Duodenal mucosa (tissue), 2 donors: ENCODE data around the gene CD300LB.
A peak's percentile ranks its signal among the peaks of the same experiment; 100 is the strongest.

Source experiments
- H3K27ac ChIP-seq: one replicate; pipeline ENCODE4 v1.7.0; 2013; ENCODE audit warnings: low read depth, low read length
- H3K27me3 ChIP-seq, 2 donors: one replicate each; pipeline ENCODE4 v1.7.0; 2013; ENCODE audit warnings: low read length in 2 of 2, control low read depth in 1 of 2; ENCODE audit not compliant: insufficient read depth in 2 of 2, control insufficient read depth in 1 of 2
- H3K36me3 ChIP-seq, 2 donors: one replicate each; pipeline ENCODE4 v1.7.0; 2013; ENCODE audit warnings: low read length in 2 of 2, control low read depth in 1 of 2; ENCODE audit not compliant: insufficient read depth in 2 of 2, control insufficient read depth in 1 of 2
- H3K4me1 ChIP-seq, 2 donors: one replicate each; pipeline ENCODE4 v1.7.0; 2013; ENCODE audit warnings: low read length in 2 of 2, control low read depth in 1 of 2; ENCODE audit not compliant: insufficient read depth in 2 of 2, control insufficient read depth in 1 of 2
- H3K4me3 ChIP-seq, 2 donors: one replicate each; pipeline ENCODE4 v1.7.0; 2013; ENCODE audit warnings: low read length in 2 of 2, low read depth in 1 of 2
- H3K9ac ChIP-seq, 2 donors: one replicate each; pipeline ENCODE4 v1.7.0; 2013; ENCODE audit warnings: low read length in 2 of 2, low read depth in 1 of 2
- H3K9me3 ChIP-seq, 2 donors: one replicate each; pipeline ENCODE4 v1.7.0; 2013; ENCODE audit warnings: low read length in 2 of 2, control low read depth in 1 of 2; ENCODE audit not compliant: control insufficient read depth in 1 of 2

CD300LB gene

DNA sequence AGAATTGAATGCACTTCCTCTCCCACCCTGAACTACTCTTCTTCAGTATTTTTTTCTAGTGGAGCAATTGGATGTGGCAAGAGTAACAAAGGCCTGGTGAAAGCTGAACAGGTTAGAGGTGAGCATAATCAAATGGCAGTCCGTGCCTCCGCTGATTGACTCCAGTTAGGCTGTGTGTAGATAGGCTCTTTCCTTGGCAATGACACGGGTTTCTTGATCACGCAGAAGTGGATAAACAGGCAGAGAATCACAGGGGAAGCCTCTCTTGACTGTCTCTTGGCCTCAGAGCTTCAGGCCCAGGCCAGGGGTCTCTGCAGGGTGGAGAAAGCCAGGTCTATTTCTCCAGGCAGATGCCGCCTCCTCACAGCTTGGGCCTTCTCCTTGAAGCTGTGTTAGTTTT, 4.2 kb downstream of the CD300LB start:
- Histone ChIP-seq H3K27me3 (peaks cover 0 to 2% of the 10 kb centered on the region in 2 donors), H3K9me3 (no peaks in the 10 kb centered on the region), H3K4me3 (no peak overlapping the region), H3K4me1 (no peaks in the 10 kb centered on the region), H3K36me3 (no peaks in the 10 kb centered on the region), H3K9ac (no peak overlapping the region), H3K27ac (no peak overlapping the region)

DNA sequence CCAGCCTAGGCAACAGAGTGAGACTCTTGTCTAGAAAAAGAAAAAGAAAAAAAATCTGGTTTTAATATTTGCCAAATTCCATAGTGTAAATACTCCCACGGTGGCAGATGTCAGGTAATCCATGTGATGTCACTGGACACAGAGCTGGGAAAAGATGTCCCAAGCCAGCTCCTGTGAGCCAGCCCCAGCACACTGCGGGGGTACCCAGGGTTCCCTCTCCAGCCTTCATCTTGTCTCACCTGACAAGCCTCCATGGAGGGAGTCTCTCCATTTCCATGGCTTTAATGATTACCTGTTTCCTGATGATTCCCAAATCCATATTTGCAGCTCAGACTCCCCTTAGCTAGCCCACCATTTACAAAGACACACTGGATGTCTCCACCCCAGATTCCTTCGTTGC, 4.6 kb downstream of the CD300LB start:
- peaks cover 0 to 2% of the 10 kb centered on the region in 2 donors for H3K27me3 ChIP-seq
- no peak overlapping the region for H3K4me3 ChIP-seq
- H3K36me3 ChIP-seq: no peaks in the 10 kb centered on the region
- H3K27ac ChIP-seq: no peak overlapping the region
- H3K9ac ChIP-seq: no peak overlapping the region
- H3K9me3 ChIP-seq: no peaks in the 10 kb centered on the region
- H3K4me1 ChIP-seq: no peaks in the 10 kb centered on the region

DNA sequence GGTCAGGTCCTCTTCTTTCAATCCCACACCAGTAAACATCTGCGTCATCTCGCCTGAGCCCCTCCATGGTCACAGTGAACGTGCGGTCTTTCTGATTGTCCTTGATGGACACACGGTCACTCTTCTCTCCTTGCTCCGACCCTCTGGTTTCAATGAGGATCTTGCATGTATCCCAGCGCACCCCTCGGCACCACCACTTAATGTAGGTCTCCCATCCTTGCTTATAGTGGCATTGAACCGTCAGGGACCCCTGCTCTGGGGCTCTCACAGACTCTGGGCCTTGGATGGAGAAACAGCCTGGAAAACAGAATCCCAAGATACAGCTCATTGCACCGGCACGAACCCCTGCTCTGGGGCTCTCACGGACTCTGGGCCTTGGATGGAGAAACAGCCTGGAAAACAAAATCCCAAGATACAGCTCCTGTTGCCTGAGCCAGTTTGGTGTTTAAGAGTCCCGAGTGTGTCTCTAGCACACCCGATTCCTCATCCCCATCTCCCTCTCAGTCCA, 5.4 kb downstream of the CD300LB start:
- no peak overlapping the region for H3K4me3 ChIP-seq
- no peaks in the 10 kb centered on the region for H3K4me1 ChIP-seq
- H3K9me3 ChIP-seq: no peaks in the 10 kb centered on the region
- no peak overlapping the region for H3K9ac ChIP-seq
- H3K36me3 ChIP-seq: no peaks in the 10 kb centered on the region
- no peak overlapping the region for H3K27ac ChIP-seq
- peaks cover 0 to 2% of the 10 kb centered on the region in 2 donors for H3K27me3 ChIP-seq

DNA sequence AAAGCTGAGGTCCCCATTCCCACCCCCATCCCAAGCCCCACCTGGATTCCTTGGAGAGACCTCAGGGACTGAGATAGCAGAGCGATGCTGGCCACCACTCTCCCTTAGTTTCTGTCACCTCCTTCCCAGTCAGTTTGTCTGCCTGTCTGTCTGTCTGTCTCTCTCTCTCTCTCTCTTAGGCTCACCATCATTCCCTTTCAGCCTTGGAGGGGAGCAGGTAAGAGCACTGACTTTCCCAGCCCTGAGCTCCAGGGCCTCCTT, 5.9 kb downstream of the CD300LB start:
- Histone ChIP-seq H3K9ac (no peak overlapping the region), H3K27me3 (peaks cover 0 to 2% of the 10 kb centered on the region in 2 donors), H3K36me3 (no peaks in the 10 kb centered on the region), H3K4me1 (no peaks in the 10 kb centered on the region), H3K4me3 (no peak overlapping the region), H3K9me3 (no peaks in the 10 kb centered on the region), H3K27ac (no peak overlapping the region)

- Histone ChIP-seq H3K9me3 (no peaks in the 10 kb centered on the region), H3K4me3 (no peak overlapping the region), H3K27ac (no peak overlapping the region), H3K9ac (no peak overlapping the region), H3K36me3 (no peaks in the 10 kb centered on the region), H3K27me3 (peaks cover 0 to 2% of the 10 kb centered on the region in 2 donors), H3K4me1 (no peaks in the 10 kb centered on the region)
These were observed 6.4 kb downstream of the CD300LB start for GRCh38 chr17:74524653-74525464.

DNA sequence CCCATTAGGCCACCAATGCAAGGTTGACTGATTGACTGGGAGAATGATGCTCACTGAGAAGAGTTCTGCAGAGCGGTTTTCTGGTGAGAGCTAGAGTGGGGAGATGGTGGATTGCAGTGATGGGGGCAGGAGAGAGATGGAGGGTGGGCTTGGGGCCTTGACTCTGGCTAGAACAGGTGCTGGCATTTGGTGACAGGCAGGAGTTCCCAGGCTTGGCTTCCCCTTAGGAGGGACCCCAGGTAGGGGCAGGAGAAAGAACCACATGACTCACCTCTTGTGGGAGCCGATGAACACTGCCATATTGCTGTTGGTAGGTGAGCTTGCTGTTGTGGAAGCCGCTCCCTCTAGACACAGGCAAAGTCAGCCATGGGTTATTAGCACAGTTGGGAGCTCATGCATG, 8.0 kb downstream of the CD300LB start:
- no peak overlapping the region for H3K9ac ChIP-seq
- peaks cover 0 to 5% of the 10 kb centered on the region in 2 donors for H3K9me3 ChIP-seq
- H3K36me3 ChIP-seq: no peaks in the 10 kb centered on the region
- H3K27ac ChIP-seq: no peak overlapping the region
- H3K27me3 ChIP-seq: peaks cover 0 to 2% of the 10 kb centered on the region in 2 donors
- no peak overlapping the region for H3K4me3 ChIP-seq
- H3K4me1 ChIP-seq: no peaks in the 10 kb centered on the region

GRCh38 chr17:74522381-74523105, 8.7 kb downstream of the CD300LB start:
- H3K4me1 ChIP-seq: no peaks in the 10 kb centered on the region
- peaks cover 0 to 5% of the 10 kb centered on the region in 2 donors for H3K9me3 ChIP-seq
- no peak overlapping the region for H3K4me3 ChIP-seq
- no peak overlapping the region for H3K9ac ChIP-seq
- H3K27ac ChIP-seq: no peak overlapping the region
- no peaks in the 10 kb centered on the region for H3K36me3 ChIP-seq
- H3K27me3 ChIP-seq: peaks cover 0 to 2% of the 10 kb centered on the region in 2 donors

GRCh38 chr17:74521701-74522201, 9.5 kb downstream of the CD300LB start:
- Histone ChIP-seq H3K4me3 (no peak overlapping the region), H3K9ac (no peak overlapping the region), H3K4me1 (no peaks in the 10 kb centered on the region), H3K27me3 (peaks cover 0 to 2% of the 10 kb centered on the region in 2 donors), H3K36me3 (no peaks in the 10 kb centered on the region), H3K9me3 (peaks cover 0 to 5% of the 10 kb centered on the region in 2 donors), H3K27ac (peak overlapping the region; percentile 62)

GRCh38 chr17:74520790-74521480, 10.3 kb downstream of the CD300LB start:
- peaks cover 0 to 2% of the 10 kb centered on the region in 2 donors for H3K27me3 ChIP-seq
- H3K4me3 ChIP-seq: no peak overlapping the region
- H3K36me3 ChIP-seq: no peaks in the 10 kb centered on the region
- peaks cover 0 to 5% of the 10 kb centered on the region in 2 donors for H3K9me3 ChIP-seq
- no peaks in the 10 kb centered on the region for H3K4me1 ChIP-seq
- no peak overlapping the region for H3K9ac ChIP-seq
- peak overlapping the region; percentile 62 for H3K27ac ChIP-seq

GRCh38 chr17:74520016-74520434, 11.2 kb downstream of the CD300LB start:
- H3K27ac ChIP-seq: no peak overlapping the region
- H3K27me3 ChIP-seq: peaks cover 0 to 2% of the 10 kb centered on the region in 2 donors
- no peaks in the 10 kb centered on the region for H3K4me1 ChIP-seq
- H3K36me3 ChIP-seq: no peaks in the 10 kb centered on the region
- peaks cover 0 to 5% of the 10 kb centered on the region in 2 donors for H3K9me3 ChIP-seq
- no peak overlapping the region for H3K4me3 ChIP-seq
- H3K9ac ChIP-seq: no peak overlapping the region
